Putamen (tissue), 1 donor: ENCODE results near the gene STXBP3.

Source experiments
- DNase-seq: peaks from one replicate; pipeline ENCODE4 v3.0.0-alpha.2; 2016; ENCODE audit warnings: low spot score

The STXBP3 gene

DNA sequence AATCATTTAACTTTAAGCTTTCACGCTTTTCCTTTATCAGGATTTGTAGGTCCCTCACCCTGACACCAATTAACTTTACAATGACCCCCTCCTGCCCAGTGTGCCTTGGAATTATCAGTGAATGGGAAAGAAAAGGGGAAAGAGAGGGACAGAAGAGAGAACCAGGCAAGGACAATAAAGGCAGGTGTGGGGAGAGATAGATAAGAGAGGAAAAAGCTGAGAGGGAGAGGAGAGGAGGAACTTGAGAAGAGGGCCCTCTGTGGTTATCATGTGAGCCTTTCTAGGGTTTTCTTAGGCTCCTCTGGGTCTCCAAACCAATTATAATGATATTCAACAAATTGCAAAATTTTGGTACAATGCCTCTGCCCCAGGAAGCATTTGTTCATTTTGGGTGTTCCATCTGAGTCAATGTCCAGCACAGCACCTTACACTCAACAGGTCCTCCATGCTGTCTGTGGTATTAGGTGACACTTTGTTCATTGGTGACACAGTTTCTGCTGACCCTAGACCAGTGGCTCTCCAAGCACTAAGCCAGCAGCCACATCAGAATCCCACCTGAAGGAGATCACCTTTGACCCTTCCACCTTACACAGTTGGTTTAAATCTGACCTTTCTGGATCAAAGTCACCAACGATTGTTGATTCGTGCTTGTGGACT lies 96.2 kb downstream of the STXBP3 start:
- DNase-seq: no peak

DNA sequence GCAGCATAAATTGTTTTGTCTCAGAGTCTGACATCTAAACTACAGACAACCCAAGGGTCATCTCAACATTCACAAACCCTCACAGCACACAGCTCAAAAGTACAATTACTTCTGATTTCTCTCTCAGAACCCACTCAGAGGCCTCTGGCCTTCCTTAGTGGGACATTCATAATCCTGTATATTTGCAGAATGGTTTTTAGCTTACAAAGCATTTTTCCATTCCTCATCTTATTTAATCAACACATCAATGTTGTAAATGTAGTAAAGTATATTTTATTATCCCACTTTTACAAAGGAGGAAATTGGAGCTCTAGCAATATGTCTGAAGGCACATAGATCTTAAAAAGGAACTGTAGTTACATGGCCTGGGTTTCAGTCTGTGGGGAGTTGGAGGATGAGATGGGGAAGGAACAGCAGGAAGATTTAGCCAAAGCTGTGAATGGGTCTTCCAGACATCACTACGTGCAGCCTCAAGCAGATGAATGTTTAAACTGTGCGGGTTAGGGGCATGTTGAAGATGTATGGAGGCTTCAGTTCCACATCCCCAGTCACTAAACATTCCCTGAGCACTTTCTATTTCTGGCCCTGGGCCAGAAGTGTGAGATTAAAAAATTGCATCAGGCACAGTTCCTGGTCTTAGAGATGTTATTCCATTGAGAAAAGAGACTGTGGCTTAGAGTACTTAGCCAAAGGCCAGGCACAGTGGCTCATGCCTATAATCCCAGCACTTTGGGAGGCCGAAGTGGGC lies 97.1 kb downstream of the STXBP3 start:
- DNase-seq: no peak

DNA sequence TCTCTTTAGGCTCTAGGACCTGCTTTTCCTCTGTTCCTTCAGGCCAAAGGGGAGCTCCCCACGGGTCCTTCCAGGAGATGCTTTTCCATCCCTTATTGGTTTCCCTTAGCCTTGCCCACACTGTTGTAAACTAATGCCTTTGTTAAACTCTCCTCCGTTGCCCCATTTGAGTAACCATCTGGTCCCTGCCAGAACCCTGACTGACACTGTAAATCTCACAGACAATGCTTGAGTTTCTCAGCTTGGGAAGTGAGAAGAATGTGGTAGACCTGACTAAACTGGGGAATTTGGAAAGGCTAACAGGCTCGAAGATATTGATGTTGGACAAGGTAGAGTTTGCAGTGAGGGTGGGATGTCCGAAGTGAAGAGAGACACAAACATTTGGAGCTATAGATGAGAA lies 99.0 kb downstream of the STXBP3 start:
- DNase-seq: no peak

DNA sequence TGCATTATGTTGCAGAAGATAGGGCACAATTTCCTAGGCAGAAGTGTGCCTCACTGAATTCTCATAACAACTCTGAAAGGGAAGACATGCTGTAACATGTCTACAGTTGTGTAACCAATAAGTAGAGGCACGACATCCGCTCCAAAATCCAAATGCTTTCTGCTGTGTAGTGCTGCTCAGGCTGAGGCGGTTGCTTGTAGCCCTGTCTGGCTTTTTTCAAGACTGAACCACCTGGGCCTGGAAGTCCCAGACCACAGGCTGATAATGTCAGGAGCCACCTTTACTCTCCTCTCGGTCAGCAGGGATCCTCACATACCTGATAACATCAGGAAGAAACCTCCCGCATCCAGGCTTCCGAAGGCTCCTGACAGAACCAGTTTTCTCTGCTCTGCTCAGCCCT lies 99.5 kb downstream of the STXBP3 start:
- DNase-seq: no peak

DNA sequence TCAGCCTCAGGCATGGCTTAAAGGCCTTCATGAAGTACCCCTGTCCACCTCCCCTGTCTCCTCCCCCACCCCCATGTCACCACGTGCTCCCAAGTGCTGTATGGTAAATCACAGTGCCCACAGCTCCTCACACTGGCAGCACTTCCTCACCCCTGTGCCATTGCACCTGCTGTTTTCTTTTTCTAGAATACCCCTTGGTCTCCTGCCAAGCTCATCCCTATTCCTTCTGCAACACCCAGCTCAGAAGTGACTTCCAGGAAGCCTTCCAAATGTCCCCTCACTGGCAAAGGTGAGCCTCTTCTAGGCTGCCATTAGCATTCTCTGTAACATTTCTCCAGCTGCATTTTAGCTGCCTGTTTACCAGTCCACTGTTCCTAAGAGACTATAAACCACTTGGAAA lies 101.0 kb downstream of the STXBP3 start:
- no peak for DNase-seq

DNA sequence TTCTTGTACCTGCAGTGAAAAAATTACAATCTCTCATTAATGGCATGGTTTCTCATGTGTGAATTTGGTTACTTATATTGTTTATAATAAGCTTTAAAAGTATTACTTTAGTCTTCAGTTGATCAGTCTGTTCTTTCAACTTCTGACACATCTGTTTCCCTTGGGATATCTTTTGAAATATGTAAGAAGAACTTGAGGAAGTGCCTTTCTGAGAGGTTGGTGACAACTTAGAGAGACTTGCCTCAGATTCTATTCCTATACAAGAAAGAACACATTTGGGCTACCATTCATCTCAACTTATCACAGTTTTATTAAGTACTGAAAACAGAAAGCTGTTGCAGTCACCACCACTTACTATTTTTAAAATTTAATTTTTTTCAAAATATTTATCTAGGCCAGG lies 102.3 kb downstream of the STXBP3 start:
- DNase-seq: no peak

DNA sequence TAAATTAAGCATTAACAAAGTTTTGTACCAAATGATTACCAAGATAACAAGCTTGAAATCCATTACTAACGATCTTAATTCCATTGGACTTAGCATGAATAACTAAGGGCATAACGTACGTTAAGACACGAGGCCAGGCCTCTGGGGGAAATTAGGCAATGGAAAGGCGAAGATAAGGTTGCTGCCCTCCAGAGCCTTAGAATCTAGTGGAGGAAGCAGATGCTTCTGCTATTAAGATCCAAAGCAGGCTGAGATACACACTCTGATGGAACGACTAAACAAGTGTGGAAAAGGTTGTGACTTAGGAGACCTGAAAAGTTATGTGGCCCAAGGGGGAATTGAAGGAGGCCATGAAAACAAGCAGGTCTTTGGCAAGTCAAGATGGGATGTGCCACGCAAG lies 104.5 kb downstream of the STXBP3 start:
- DNase-seq: no peak

DNA sequence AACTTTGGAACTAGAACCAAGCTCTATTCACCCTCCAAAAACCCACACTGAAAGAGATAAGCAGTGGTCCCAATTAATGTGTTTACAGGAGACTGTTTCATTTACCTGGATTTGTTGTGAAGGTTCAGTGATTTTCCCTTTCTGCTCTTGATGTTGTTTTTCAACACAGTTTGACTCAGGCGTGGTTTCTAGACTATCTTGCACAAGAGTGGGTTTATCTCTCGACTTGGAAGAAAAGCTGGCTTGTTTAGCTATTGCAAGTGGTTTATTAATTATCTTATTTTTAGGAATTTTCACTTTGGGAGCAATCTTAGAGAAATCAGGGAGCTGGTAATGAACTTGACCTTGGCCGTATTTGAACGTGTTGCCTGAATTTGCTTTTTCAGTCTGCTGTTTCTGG lies 105.1 kb downstream of the STXBP3 start:
- DNase-seq: no peak

DNA sequence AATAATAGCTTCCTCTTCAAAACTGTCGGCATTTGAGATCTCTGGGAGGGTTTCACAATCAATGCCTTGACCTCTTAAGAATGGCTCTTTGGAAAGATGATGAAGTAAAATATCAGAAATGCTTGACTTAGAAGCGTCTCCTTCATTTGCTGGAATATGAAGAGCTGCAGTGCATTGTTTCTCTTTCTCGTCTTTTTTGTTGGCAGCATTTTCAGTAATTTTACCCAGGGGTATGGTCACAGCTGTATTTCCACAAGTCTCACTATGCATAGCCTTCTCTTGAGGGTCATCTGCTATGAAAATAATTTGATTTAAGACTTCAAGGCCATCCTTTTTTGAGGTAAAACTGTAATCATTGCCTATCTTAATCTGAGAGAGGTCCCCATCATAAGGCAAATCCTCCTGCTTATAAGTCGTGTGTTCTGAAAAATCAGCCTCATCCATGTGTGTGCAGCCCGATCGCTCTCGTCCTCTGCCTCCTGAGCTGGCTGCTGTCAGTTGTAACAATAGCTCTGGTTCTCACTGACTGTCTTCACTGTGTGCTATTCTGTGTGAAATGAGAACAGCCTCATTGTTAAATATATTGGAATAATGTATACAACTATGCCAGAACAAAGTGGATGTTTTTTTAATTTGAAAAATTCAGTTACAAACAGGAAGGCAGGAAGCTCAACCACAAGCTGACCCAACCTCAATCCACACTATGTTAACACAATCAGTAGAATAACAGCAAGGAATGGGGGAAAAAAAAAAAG lies 105.9 kb downstream of the STXBP3 start:
- DNase-seq: peak; percentile 58

DNA sequence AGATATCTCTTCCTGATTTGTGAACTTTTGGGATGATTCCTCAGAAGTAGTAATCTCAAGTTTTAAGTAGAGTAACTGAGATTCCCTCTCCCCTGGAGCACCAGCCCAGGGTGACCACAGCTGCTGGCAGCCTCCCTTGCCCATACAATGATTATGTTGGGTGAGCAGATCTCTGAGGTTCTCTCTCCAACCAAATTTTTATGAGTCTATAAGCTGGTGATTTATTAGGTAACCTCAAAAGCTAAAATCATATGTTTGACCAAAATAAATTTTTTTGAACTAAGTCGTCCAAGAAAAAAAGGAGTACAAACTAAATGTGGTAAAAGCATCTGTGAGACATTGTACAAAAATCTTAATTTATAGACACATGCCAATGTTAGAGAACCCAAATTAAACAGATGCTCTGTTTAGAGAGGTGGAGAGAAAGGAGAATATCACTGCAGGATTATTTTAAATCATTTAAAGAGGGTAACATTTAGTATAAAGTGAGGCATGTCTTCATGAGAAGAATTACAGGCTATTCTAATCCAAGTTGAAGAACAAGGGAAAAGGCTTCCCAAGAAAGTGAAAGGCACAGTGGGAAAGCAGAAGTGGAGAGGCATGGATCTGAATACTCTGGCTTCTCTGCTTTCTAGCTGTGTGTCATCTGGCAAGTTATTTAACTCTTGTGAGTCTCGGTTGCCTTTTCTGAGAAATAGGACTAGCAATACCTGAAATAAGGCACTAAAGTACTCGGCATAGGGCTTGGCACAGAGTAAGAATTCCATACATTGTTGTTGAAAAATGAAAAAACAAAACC lies 107.9 kb downstream of the STXBP3 start:
- no peak for DNase-seq

DNA sequence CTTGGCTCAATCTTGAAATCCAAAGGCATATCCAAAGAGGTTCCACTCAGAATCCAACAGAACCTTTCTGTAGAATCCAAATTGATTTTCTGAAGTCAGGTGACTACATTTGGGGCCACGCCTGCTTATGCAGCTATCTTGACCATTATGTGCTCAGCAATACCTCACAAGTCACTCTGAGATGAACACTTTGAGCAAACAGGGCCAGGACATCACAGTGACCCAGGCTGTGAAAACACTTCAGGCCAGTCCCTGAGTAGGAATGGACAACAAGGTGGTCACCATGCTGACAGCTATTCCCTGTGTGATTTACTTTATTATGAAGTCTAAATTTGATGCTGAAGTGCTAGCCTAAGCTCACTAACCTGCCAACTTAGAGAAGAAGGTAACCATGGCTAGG lies 110.5 kb downstream of the STXBP3 start, which contains the start of gene AKNAD1:
Gene AKNAD1 (minus strand): TSS at position 101 of the 400 bp plus-strand sequence. CDS start 4,430 bp downstream, outside the sequence.
- no peak for DNase-seq

DNA sequence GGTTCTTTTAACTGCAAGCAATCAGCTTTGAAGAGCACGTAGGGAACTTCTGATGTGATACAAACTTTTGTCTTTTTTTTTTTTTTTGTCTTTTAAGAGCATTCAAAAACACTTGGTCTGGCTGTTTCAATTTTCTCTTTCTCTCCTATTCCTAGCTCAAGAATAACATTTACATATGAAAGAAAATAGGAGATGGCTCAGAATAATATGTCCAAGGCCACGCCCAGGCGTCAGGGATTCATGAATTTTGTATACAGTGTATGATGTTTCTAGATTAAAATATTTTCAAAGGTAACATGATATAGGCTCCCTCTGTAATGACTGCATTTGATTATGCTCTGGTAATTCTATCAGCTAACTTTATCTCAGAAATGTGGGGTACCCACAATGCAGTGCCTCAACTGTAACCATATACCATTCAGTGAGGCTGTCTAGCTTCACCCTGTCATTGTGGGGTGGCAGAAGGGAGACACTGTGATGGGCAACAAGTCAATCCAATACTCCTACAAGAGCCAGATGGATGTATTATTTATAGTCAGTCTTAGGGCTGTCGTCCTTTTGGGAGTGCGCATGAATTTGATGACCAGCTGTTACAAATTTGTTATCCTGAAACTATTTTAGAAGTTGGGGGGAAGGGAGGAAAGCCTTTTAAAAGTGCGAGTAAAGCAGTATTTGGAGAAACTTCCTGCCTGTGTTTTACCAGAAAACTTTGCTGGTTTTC lies 111.9 kb downstream of the STXBP3 start:
- no peak for DNase-seq
